Measurements from ENCODE around the gene MYBL2.
"Not testable (repeated sequence)": the region's sequence is repeated elsewhere in the genome, so short reads cannot be mapped to it uniquely, and the experiment has no call there.

Gene MYBL2

GRCh38 chr20:43666376-43667328 lies at the start of gene MYBL2:
MYBL2 (plus strand) TSS chr20:43667114; CDS start chr20:43667284, 170 bp downstream.
- no peak for DNase-seq (ENCODE audit: low read depth)

GRCh38 chr20:43631598-43631997 lies 35.3 kb upstream of the MYBL2 start:
- DNase-seq (ENCODE audit: low read depth): no peak

- DNase-seq (ENCODE audit: low read depth): no peak
These were observed 30.5 kb upstream of the MYBL2 start for GRCh38 chr20:43636429-43636828.

- DNase-seq (ENCODE audit: low read depth): no peak
These were observed 24.4 kb upstream of the MYBL2 start for GRCh38 chr20:43642548-43642947.

GRCh38 chr20:43650997-43651525 lies 15.9 kb upstream of the MYBL2 start:
- no peak for DNase-seq (ENCODE audit: low read depth)

- DNase-seq (ENCODE audit: low read depth): not testable (repeated sequence)
These were observed 15.2 kb upstream of the MYBL2 start for GRCh38 chr20:43651650-43652184.

GRCh38 chr20:43653966-43654365 lies 12.9 kb upstream of the MYBL2 start:
- DNase-seq (ENCODE audit: low read depth): no peak

GRCh38 chr20:43655176-43655575 lies 11.7 kb upstream of the MYBL2 start:
- not testable (repeated sequence) for DNase-seq (ENCODE audit: low read depth)

GRCh38 chr20:43655937-43656336 lies 11.0 kb upstream of the MYBL2 start:
- DNase-seq (ENCODE audit: low read depth): no peak

GRCh38 chr20:43658069-43658722 lies 8.7 kb upstream of the MYBL2 start:
- DNase-seq (ENCODE audit: low read depth): no peak

GRCh38 chr20:43658723-43659419 lies 8.0 kb upstream of the MYBL2 start:
- no peak for DNase-seq (ENCODE audit: low read depth)

- no peak for DNase-seq (ENCODE audit: low read depth)
These were observed 3.8 kb upstream of the MYBL2 start for GRCh38 chr20:43662943-43663655.

- DNase-seq (ENCODE audit: low read depth): no peak
These were observed 1.3 kb upstream of the MYBL2 start for GRCh38 chr20:43665466-43666176.

GRCh38 chr20:43667341-43668132 lies 623 bp downstream of the MYBL2 start:
- DNase-seq (ENCODE audit: low read depth): no peak

GRCh38 chr20:43669332-43669731 lies 2.4 kb downstream of the MYBL2 start:
- DNase-seq (ENCODE audit: low read depth): no peak

- DNase-seq (ENCODE audit: low read depth): no peak
These were observed 3.5 kb downstream of the MYBL2 start for GRCh38 chr20:43670423-43670822.

- no peak for DNase-seq (ENCODE audit: low read depth)
These were observed 9.5 kb downstream of the MYBL2 start for GRCh38 chr20:43676368-43676767.

- DNase-seq (ENCODE audit: low read depth): peak; percentile 53
These were observed 14.1 kb downstream of the MYBL2 start for GRCh38 chr20:43680981-43681380.

- DNase-seq (ENCODE audit: low read depth): no peak
These were observed 14.6 kb downstream of the MYBL2 start for GRCh38 chr20:43681468-43681942.

- DNase-seq (ENCODE audit: low read depth): no peak
These were observed 15.1 kb downstream of the MYBL2 start for GRCh38 chr20:43681991-43682410.
